Smooth muscle cell (in vitro differentiated cells): ENCODE results near the gene MYCBPAP. TPM values are rescaled to one million over a fixed set of nuclear protein-coding genes. Genes with fewer than 3 reads are reported as not detected.

ENCODE experiments used
- DNase-seq: peaks from one replicate; lab custom pipeline; 2025; ENCODE audit not compliant: unreplicated experiment; lab: John Stamatoyannopoulos, UW
- H2AFZ ChIP-seq: fragments of 200-600 bp; sonication (generic); 2 replicates; pipeline ENCODE4 v1.6.0; 2016; ENCODE audit warnings: antibody characterized with exemption, low read depth, mild to moderate bottlenecking
- H3F3A ChIP-seq: fragments of 200-600 bp; sonication (generic); 2 replicates; pipeline ENCODE4 v1.6.0; 2017; ENCODE audit warnings: antibody characterized with exemption, low read depth
- H3K27ac ChIP-seq: fragments of 200-600 bp; sonication (generic); 2 replicates; pipeline ENCODE4 v1.5.1; 2016; ENCODE audit warnings: low read depth, mild to moderate bottlenecking
- H3K27me3 ChIP-seq: fragments of 200-600 bp; sonication (generic); 2 replicates; pipeline ENCODE4 v1.6.1; 2016; ENCODE audit warnings: low read depth, mild to moderate bottlenecking
- H3K36me3 ChIP-seq: fragments of 200-600 bp; sonication (generic); 2 replicates; pipeline ENCODE4 v1.5.1; 2016; ENCODE audit warnings: low read depth
- H3K4me1 ChIP-seq: fragments of 200-600 bp; sonication (generic); 2 replicates; pipeline ENCODE4 v1.5.1; 2016; ENCODE audit warnings: low read depth
- H3K4me2 ChIP-seq: fragments of 200-600 bp; sonication (generic); 2 replicates; pipeline ENCODE4 v1.6.0; 2016; ENCODE audit warnings: mild to moderate bottlenecking
- H3K4me3 ChIP-seq: fragments of 200-600 bp; sonication (generic); 2 replicates; pipeline ENCODE4 v1.5.1; 2016; ENCODE audit warnings: mild to moderate bottlenecking
- H3K79me2 ChIP-seq: fragments of 200-600 bp; sonication (generic); 2 replicates; pipeline ENCODE4 v1.6.0; 2016; ENCODE audit warnings: low read depth, mild to moderate bottlenecking
- H3K9ac ChIP-seq: fragments of 200-600 bp; sonication (generic); 2 replicates; pipeline ENCODE4 v1.6.0; 2016; ENCODE audit warnings: low read depth
- H3K9me3 ChIP-seq: fragments of 200-600 bp; sonication (generic); replicated peaks from 2 replicates; pipeline ENCODE4 v1.5.1; 2016; ENCODE audit warnings: low read depth
- H4K20me1 ChIP-seq: fragments of 200-600 bp; sonication (generic); 2 replicates; pipeline ENCODE4 v1.6.0; 2016; ENCODE audit warnings: low read depth
- WGBS: methylation state at CpG from one replicate; pipeline ENCODE4 v1.1.7; 2016; ENCODE audit warnings: low lambda C conversion rate; 5-methylcytosine and 5-hydroxymethylcytosine counted together
- polyA plus RNA-seq: library from polyadenylated mRNA; unstranded; fragments of >200 nt; fragmentation: Nextera tagmentation; extraction: Ambion mirVana; gene quantifications from 2 replicates; pipeline ENCODE4 v1.2.1, GENCODE V29; 2016
- total RNA-seq: library from RNA; depleted of rRNA; stranded (reverse); fragments of >200 nt; gene quantifications from 2 replicates; pipeline ENCODE4 v1.2.3, GENCODE V29; 2014
- TF ChIP-seq, protein P1 (sequence below): fragments of 200-600 bp; sonication (generic); IDR thresholded peaks from 2 replicates; pipeline ENCODE4 v1.5.1; 2017; ENCODE audit warnings: borderline replicate concordance, mild to moderate bottlenecking, antibody characterized with exemption; ENCODE audit not compliant: insufficient read depth, poor library complexity, severe bottlenecking

The MYCBPAP gene
- total and polyA plus RNA-seq, 2 experiments from 2014 or later: 0.90 to 0.97 TPM

DNA sequence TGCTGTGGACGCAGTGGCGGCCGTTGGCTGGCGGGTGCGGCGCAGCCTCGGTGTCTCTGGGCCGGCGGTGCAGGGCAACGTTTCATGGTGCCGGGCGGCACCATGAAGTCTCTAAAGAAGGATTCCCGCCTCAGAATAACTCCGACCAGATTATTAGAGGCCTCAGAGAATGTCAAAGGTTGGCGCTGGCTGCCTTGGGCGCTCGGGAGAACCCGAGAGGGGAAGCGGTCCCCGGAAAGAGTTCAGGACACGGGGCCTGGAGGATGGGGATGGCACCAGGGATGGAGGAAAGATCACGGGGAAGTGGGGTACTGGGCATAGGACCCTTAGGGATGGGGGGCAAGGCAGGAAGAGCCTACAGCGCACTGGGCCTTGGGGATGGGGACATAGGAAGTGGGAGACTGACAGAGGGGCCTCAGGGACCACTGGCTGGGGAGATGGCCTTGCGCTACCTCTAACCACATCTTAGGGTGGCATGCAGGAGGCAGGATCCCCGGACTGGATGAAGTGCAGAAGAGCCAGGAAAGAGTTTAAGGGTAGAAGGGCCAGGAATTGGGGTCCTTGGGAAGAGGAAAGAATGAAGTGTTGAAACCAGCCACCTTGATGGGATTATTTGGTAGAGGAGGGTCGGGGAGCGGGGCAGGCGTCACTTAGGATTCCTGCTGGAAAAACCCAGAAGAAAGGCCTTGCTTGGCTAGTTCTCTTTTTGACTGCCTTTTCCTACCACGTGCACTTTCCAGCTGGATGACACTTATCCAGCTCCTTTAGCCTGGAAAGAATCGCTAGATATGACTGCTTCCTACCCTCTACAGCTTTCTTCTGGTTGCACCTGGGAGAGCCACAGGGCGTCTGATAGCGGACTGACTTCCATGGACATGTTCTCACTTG lies 578 bp downstream of the MYCBPAP start:
- no peak for DNase-seq

DNA sequence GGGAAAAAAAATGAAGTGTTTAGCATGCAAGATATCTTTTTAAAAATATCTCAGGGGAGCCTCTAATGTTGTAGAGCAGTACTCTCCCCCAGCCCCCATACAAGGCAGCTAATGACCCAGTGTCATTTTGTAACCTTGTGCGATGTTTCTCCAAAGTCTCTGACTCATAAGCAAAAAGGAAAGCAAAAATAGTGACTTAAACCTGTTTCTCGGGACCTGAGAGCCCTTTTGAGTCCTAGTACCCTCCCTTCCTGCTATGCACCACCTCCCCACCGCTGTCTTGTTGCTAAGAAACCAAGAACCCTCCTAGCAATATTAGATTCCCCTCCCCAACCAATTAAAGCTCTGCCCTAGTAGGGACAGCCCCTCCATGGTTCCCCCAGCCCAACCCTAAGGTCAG lies 2.8 kb downstream of the MYCBPAP start:
- H3K79me2 ChIP-seq: no peaks in the 10 kb centered on the region
- H3K27ac ChIP-seq: peak overlapping the region; percentile 67
- peak overlapping the region; percentile 23 for H3K4me2 ChIP-seq
- DNase-seq: no peak
- H3K4me1 ChIP-seq: peaks cover 20% of the 10 kb centered on the region
- H3K27me3 ChIP-seq: no peaks in the 10 kb centered on the region
- WGBS: 37% methylated on average over 3 of the region's 3 CpGs
- H3K9me3 ChIP-seq: no peaks in the 10 kb centered on the region
- no peak overlapping the region for H2AFZ ChIP-seq
- TF ChIP-seq, protein P1, sequence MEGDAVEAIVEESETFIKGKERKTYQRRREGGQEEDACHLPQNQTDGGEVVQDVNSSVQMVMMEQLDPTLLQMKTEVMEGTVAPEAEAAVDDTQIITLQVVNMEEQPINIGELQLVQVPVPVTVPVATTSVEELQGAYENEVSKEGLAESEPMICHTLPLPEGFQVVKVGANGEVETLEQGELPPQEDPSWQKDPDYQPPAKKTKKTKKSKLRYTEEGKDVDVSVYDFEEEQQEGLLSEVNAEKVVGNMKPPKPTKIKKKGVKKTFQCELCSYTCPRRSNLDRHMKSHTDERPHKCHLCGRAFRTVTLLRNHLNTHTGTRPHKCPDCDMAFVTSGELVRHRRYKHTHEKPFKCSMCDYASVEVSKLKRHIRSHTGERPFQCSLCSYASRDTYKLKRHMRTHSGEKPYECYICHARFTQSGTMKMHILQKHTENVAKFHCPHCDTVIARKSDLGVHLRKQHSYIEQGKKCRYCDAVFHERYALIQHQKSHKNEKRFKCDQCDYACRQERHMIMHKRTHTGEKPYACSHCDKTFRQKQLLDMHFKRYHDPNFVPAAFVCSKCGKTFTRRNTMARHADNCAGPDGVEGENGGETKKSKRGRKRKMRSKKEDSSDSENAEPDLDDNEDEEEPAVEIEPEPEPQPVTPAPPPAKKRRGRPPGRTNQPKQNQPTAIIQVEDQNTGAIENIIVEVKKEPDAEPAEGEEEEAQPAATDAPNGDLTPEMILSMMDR: no peak
- no peaks in the 10 kb centered on the region for H4K20me1 ChIP-seq
- no peak overlapping the region for H3K4me3 ChIP-seq
- H3K9ac ChIP-seq: no peak overlapping the region
- no peaks in the 10 kb centered on the region for H3K36me3 ChIP-seq
- H3F3A ChIP-seq: peaks cover 13% of the 10 kb centered on the region

More for the DNA sequence above, 578 bp downstream of the MYCBPAP start:
- Histone ChIP-seq H3F3A (peaks cover 13% of the 10 kb centered on the region), H3K9ac (peak overlapping the region; percentile 78), H4K20me1 (no peaks in the 10 kb centered on the region), H3K4me3 (peak overlapping the region; percentile 65), H3K27ac (peak overlapping the region; percentile 59), H3K9me3 (no peaks in the 10 kb centered on the region), H2AFZ (peak overlapping the region; percentile 96), H3K36me3 (no peaks in the 10 kb centered on the region), H3K4me1 (peaks cover 18% of the 10 kb centered on the region), H3K79me2 (no peaks in the 10 kb centered on the region), H3K27me3 (no peaks in the 10 kb centered on the region), H3K4me2 (peak overlapping the region; percentile 89)
- TF ChIP-seq, protein P1: no peak
- 29% methylated on average over 32 of the region's 32 CpGs for WGBS

DNA sequence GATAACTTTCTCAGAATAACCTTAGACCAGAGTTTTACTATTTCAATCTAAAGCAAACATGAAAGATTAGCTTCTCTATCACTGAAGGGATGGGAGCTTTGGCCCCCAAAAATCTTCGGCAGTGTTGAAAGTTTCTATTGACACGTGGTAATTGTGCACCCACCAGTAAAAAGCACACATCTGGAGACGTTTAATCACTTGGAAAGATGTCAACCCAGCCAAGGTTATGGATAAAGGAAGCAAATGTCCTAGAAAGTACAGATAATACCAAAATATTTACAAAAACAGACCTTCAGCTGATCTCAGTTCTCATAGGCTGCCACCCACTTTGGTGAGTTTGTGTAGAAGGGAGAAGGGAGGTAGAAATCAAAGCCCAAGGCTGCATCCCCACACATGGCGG lies 5.3 kb downstream of the MYCBPAP start:
- Histone ChIP-seq H3F3A (peaks cover 13% of the 10 kb centered on the region), H3K4me2 (no peak overlapping the region), H3K27ac (no peak overlapping the region), H3K9me3 (no peaks in the 10 kb centered on the region), H3K79me2 (no peaks in the 10 kb centered on the region), H4K20me1 (no peaks in the 10 kb centered on the region), H3K4me3 (no peak overlapping the region), H3K9ac (no peak overlapping the region), H3K4me1 (peaks cover 14% of the 10 kb centered on the region), H3K36me3 (no peaks in the 10 kb centered on the region), H3K27me3 (no peaks in the 10 kb centered on the region), H2AFZ (no peak overlapping the region)
- DNase-seq: no peak
- WGBS: 91% methylated on average over 4 of the region's 4 CpGs
- TF ChIP-seq, protein P1: no peak

DNA sequence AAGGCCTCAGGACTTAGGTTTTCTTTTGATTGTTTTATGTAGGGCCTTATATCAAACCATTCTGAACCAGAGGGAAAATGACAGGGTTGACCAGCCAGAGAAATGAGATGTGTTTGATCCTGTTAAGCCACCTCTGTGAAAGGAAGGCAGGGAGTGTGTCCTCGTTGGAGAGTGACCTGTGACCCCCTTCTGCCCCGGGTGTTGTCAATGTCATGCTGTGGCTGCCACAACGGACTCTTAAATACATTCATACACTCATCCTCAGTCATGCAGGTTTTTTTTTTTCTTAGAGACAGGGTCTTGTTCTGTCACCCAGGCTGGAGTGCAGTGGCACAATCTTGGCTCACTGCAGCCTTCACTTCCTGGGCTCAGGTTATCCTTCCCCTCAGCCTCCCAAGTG lies 6.1 kb downstream of the MYCBPAP start:
- H3K27me3 ChIP-seq: no peaks in the 10 kb centered on the region
- no peaks in the 10 kb centered on the region for H3K36me3 ChIP-seq
- 81% methylated on average over 3 of the region's 3 CpGs for WGBS
- peaks cover 6% of the 10 kb centered on the region for H3F3A ChIP-seq
- H3K4me2 ChIP-seq: no peak overlapping the region
- H3K27ac ChIP-seq: no peak overlapping the region
- no peak overlapping the region for H2AFZ ChIP-seq
- TF ChIP-seq, protein P1: no peak
- H3K9ac ChIP-seq: no peak overlapping the region
- no peaks in the 10 kb centered on the region for H3K79me2 ChIP-seq
- no peaks in the 10 kb centered on the region for H3K9me3 ChIP-seq
- no peaks in the 10 kb centered on the region for H4K20me1 ChIP-seq
- DNase-seq: no peak
- H3K4me3 ChIP-seq: no peak overlapping the region
- H3K4me1 ChIP-seq: peaks cover 6% of the 10 kb centered on the region
